T-cell (primary cell): ENCODE results near the gene ZC3H12D. TPM values are rescaled to one million over a fixed set of nuclear protein-coding genes. Genes with fewer than 3 reads are reported as not detected.
A peak's percentile ranks its signal among the peaks of the same experiment; 100 is the strongest.

Experiments used
- ATAC-seq, 4 experiments: fragments of 200-7000 bp in 3 of 4; fragments of 150-1000 bp in 1 of 4; cut with Tn5 transposase; replicated peaks in 1 of 4; 1 replicate in 3 of 4; 2 replicates in 1 of 4; pipeline ENCODE4 v1.10.0; 2021; ENCODE audit warnings: moderate library complexity in 3 of 4, mild to moderate bottlenecking in 2 of 4, moderate number of reproducible peaks in 1 of 4
- CTCF ChIA-PET, 2 donors: fragments of 300-600 bp; sonication (Branson Sonifier 250); formaldehyde crosslinking; loops; one replicate each; lab custom pipeline; 2022; ENCODE audit warnings: antibody characterized with exemption in 2 of 2; lab: Charles Lee
- POLR2A ChIA-PET, 2 donors: fragments of 300-600 bp; sonication (Branson Sonifier 250); formaldehyde crosslinking; loops; one replicate each; lab custom pipeline; 2022; ENCODE audit warnings: antibody characterized with exemption in 2 of 2; lab: Charles Lee
- DNase-seq, 35 experiments: peaks; one replicate each; pipeline versions ENCODE4 v3.0.0 to v3.0.0-alpha.2; 2013 to 2023
- H3K27ac ChIP-seq: one replicate; pipeline ENCODE4 v1.5.1; 2013; ENCODE audit warnings: low read length
- H3K27me3 ChIP-seq, 2 experiments: replicated peaks in 1 of 2; 1 replicate in 1 of 2; 2 replicates in 1 of 2; pipeline versions ENCODE4 v1.6.1 to v1.7.0; 2013; ENCODE audit warnings: low read length in 1 of 2, mixed read lengths in 1 of 2; ENCODE audit not compliant: control insufficient read depth in 2 of 2, insufficient read depth in 2 of 2; ENCODE audit errors: extremely low read depth in 1 of 2
- H3K36me3 ChIP-seq, 2 donors: 1 replicate in 1 of 2; 2 replicates in 1 of 2; pipeline versions ENCODE4 v1.6.1 to v1.7.0; 2013; ENCODE audit warnings: low read length in 1 of 2; ENCODE audit not compliant: control insufficient read depth in 2 of 2, insufficient read depth in 1 of 2; ENCODE audit errors: extremely low read depth in 1 of 2
- H3K4me1 ChIP-seq, 2 experiments: 1 replicate in 1 of 2; 2 replicates in 1 of 2; pipeline versions ENCODE4 v1.6.1 to v1.7.0; 2013; ENCODE audit warnings: low read length in 2 of 2, mixed read lengths in 1 of 2; ENCODE audit not compliant: insufficient read depth in 2 of 2, control insufficient read depth in 1 of 2; ENCODE audit errors: extremely low read depth in 1 of 2
- H3K4me3 ChIP-seq, 2 donors: 1 replicate in 1 of 2; 2 replicates in 1 of 2; pipeline versions ENCODE4 v1.5.1 to v1.7.0; 2013; ENCODE audit warnings: mild to moderate bottlenecking in 2 of 2, low read length in 1 of 2, moderate library complexity in 1 of 2; ENCODE audit not compliant: control insufficient read depth in 1 of 2; ENCODE audit errors: extremely low read depth in 1 of 2
- H3K9me3 ChIP-seq: 2 replicates; pipeline ENCODE4 v1.7.0; 2013
- H3K27ac Mint-ChIP-seq, 2 donors: one replicate each; pipeline ENCODE4 v1.8.0; 2020 to 2021; ENCODE audit warnings: mild to moderate bottlenecking in 2 of 2, mixed read lengths in 2 of 2
- H3K27me3 Mint-ChIP-seq, 2 donors: one replicate each; pipeline ENCODE4 v1.8.0; 2021 to 2022; ENCODE audit warnings: mixed read lengths in 2 of 2
- H3K36me3 Mint-ChIP-seq: one replicate; pipeline ENCODE4 v1.8.0; 2021; ENCODE audit warnings: mixed read lengths
- H3K4me1 Mint-ChIP-seq, 3 donors: one replicate each; pipeline ENCODE4 v1.8.0; 2020 to 2022; ENCODE audit warnings: mixed read lengths in 3 of 3, mild to moderate bottlenecking in 1 of 3
- H3K4me3 Mint-ChIP-seq, 3 donors: one replicate each; pipeline ENCODE4 v1.8.0; 2020 to 2022; ENCODE audit warnings: mild to moderate bottlenecking in 3 of 3, mixed read lengths in 3 of 3, moderate library complexity in 3 of 3
- H3K9me3 Mint-ChIP-seq, 3 donors: one replicate each; pipeline ENCODE4 v1.8.0; 2020 to 2022; ENCODE audit warnings: mixed read lengths in 3 of 3
- WGBS: methylation state at CpG from one replicate; pipeline ENCODE4 v1.1.5; 2013; ENCODE audit warnings: missing lambda C conversion rate; ENCODE audit not compliant: insufficient coverage; 5-methylcytosine and 5-hydroxymethylcytosine counted together
- total RNA-seq, 35 experiments: library from RNA in 6 of 35; stranded (reverse) in 6 of 35; fragments of 120-200 nt in 1 of 35; gene quantifications; one replicate each; pipeline versions ENCODE4 v1.2.1 to v1.2.4 and lab custom pipeline; 2013 to 2026

The ZC3H12D gene
- total RNA-seq, 5 donors from 2014 or later (not counting 1 experiment from before 2014, with no cell fraction given) = 48.2 to 117 (median 107) TPM

GRCh38 chr6:149493761-149494320, 9.0 kb upstream of the ZC3H12D start:
- H3K27me3 Mint-ChIP-seq = no peaks in the 10 kb centered on the region
- H3K27ac Mint-ChIP-seq = peak overlapping the region; percentile 95 to 98
- Histone ChIP-seq H3K36me3 (peaks cover 0 to 2% of the 10 kb centered on the region in 2 donors), H3K4me1 (peaks cover 15 to 44% of the 10 kb centered on the region in 2 experiments), H3K4me3 (no peak overlapping the region), H3K9me3 (no peaks in the 10 kb centered on the region), H3K27ac (peak overlapping the region; percentile 49), H3K27me3 (no peaks in the 10 kb centered on the region)
- ChIA-PET CTCF (interaction anchor here (0.6 to 2.3 kb wide), 3 partner anchors 9 to 41 kb away, joined by 3 to 20 read pairs (median 3); no protein-coding TSS in a partner anchor), POLR2A (interaction anchor here (0.7 to 2.2 kb wide), 3 partner anchors 9 to 25 kb away, joined by 3 to 26 read pairs (median 5); partner anchors contain the start of gene ZC3H12D (in 1 of the 2))
- no peak for DNase-seq
- 75% methylated on average over 4 of the region's 7 CpGs for WGBS
- H3K9me3 Mint-ChIP-seq = no peaks in the 10 kb centered on the region
- peak overlapping the region in 1 of 3 donors; percentile 68 for H3K4me3 Mint-ChIP-seq
- peaks cover 60 to 84% (median 79%) of the 10 kb centered on the region in 3 donors for H3K4me1 Mint-ChIP-seq
- peaks cover 7% of the 10 kb centered on the region for H3K36me3 Mint-ChIP-seq
- ATAC-seq = no peak

- H3K9me3 Mint-ChIP-seq = no peaks in the 10 kb centered on the region
- H3K4me3 Mint-ChIP-seq = peak overlapping the region in 1 of 3 donors; percentile 68
- Histone ChIP-seq H3K4me1 (peaks cover 15 to 44% of the 10 kb centered on the region in 2 experiments), H3K4me3 (no peak overlapping the region), H3K9me3 (no peaks in the 10 kb centered on the region), H3K27me3 (no peaks in the 10 kb centered on the region), H3K36me3 (peaks cover 0 to 2% of the 10 kb centered on the region in 2 donors), H3K27ac (peak overlapping the region; percentile 49)
- 50% methylated on average over 1 of the region's 4 CpGs for WGBS
- no peaks in the 10 kb centered on the region for H3K27me3 Mint-ChIP-seq
- ATAC-seq (peak in 1 of 4 experiments; percentile 10), DNase-seq (peak in 1 of 35 experiments; percentile 31)
- peaks cover 5% of the 10 kb centered on the region for H3K36me3 Mint-ChIP-seq
- CTCF ChIA-PET = no interaction called here
- H3K27ac Mint-ChIP-seq = peak overlapping the region; percentile 95 to 98
- POLR2A ChIA-PET = interaction anchor here (0.5 to 1.1 kb wide), 3 partner anchors 10 to 151 kb away, joined by 3 to 5 read pairs (median 4); no protein-coding TSS in a partner anchor
- peaks cover 57 to 83% (median 78%) of the 10 kb centered on the region in 3 donors for H3K4me1 Mint-ChIP-seq
These were observed 8.1 kb upstream of the ZC3H12D start for GRCh38 chr6:149492798-149493343.

- ChIA-PET CTCF (interaction anchor here in 1 of 2 donors (0.8 to 1.2 kb wide), 3 partner anchors 14 to 210 kb away, joined by 3 to 5 read pairs (median 3); no protein-coding TSS in a partner anchor), POLR2A (interaction anchor here (0.5 to 1.6 kb wide), 5 partner anchors 18 to 28 kb away, joined by 3 to 4 read pairs (median 3); no protein-coding TSS in a partner anchor)
- Mint-ChIP-seq H3K4me3 (no peak overlapping the region), H3K4me1 (peaks cover 38 to 75% (median 67%) of the 10 kb centered on the region in 3 donors), H3K27ac (peak overlapping the region; percentile 64 to 74), H3K27me3 (no peaks in the 10 kb centered on the region), H3K9me3 (no peaks in the 10 kb centered on the region), H3K36me3 (no peaks in the 10 kb centered on the region)
- no peaks in the 10 kb centered on the region for H3K36me3 ChIP-seq
- whole genome bisulfite sequencing = 100% methylated on average over 2 of the region's 4 CpGs
- DNase-seq (no peak), ATAC-seq (no peak)
- no peaks in the 10 kb centered on the region for H3K27me3 ChIP-seq
- no peak overlapping the region for H3K27ac ChIP-seq
- no peak overlapping the region for H3K4me3 ChIP-seq
- H3K9me3 ChIP-seq = no peaks in the 10 kb centered on the region
- peaks cover 9 to 36% of the 10 kb centered on the region in 2 experiments for H3K4me1 ChIP-seq
These were observed 5.2 kb upstream of the ZC3H12D start for GRCh38 chr6:149489967-149490366.

- H3K4me1 ChIP-seq = peaks cover 5 to 34% of the 10 kb centered on the region in 2 experiments
- CTCF ChIA-PET = interaction anchor here in 1 of 2 donors (0.5 to 1.2 kb wide), 3 partner anchors 17 to 25 kb away, joined by 3 to 4 read pairs (median 4); no protein-coding TSS in a partner anchor
These were observed 4.0 kb upstream of the ZC3H12D start for GRCh38 chr6:149488815-149489214.

GRCh38 chr6:149487316-149487715, 2.5 kb upstream of the ZC3H12D start:
- Histone ChIP-seq H3K36me3 (no peaks in the 10 kb centered on the region), H3K27me3 (no peaks in the 10 kb centered on the region), H3K4me3 (no peak overlapping the region), H3K4me1 (peaks cover 7 to 33% of the 10 kb centered on the region in 2 experiments), H3K27ac (no peak overlapping the region), H3K9me3 (no peaks in the 10 kb centered on the region)
- Mint-ChIP-seq H3K4me3 (no peak overlapping the region), H3K9me3 (no peaks in the 10 kb centered on the region), H3K4me1 (peaks cover 38 to 55% (median 48%) of the 10 kb centered on the region in 3 donors), H3K27ac (peak overlapping the region; percentile 55 to 56), H3K27me3 (no peaks in the 10 kb centered on the region), H3K36me3 (peaks cover 11% of the 10 kb centered on the region)
- DNase-seq (no peak), ATAC-seq (no peak)
- POLR2A ChIA-PET = no interaction called here
- CTCF ChIA-PET = interaction anchor here (0.7 to 1.9 kb wide), 4 partner anchors 9 to 30 kb away, joined by 3 to 9 read pairs (median 3); no protein-coding TSS in a partner anchor
- WGBS = 100% methylated on average over 1 of the region's 4 CpGs

More at GRCh38 chr6:149488815-149489214, 4.0 kb upstream of the ZC3H12D start:
- Mint-ChIP-seq H3K27me3 (no peaks in the 10 kb centered on the region), H3K36me3 (peaks cover 5% of the 10 kb centered on the region), H3K9me3 (no peaks in the 10 kb centered on the region), H3K4me1 (peaks cover 36 to 67% (median 59%) of the 10 kb centered on the region in 3 donors), H3K27ac (peak overlapping the region; percentile 56 to 84), H3K4me3 (no peak overlapping the region)
- no CpG with 5 or more reads among the region's 3 CpGs for WGBS
- Histone ChIP-seq H3K4me3 (no peak overlapping the region), H3K9me3 (no peaks in the 10 kb centered on the region), H3K27me3 (no peaks in the 10 kb centered on the region), H3K36me3 (no peaks in the 10 kb centered on the region), H3K27ac (peak overlapping the region; percentile 62)
- ATAC-seq (peak in 2 of 4 experiments; percentile 61 to 65), DNase-seq (peak in 9 of 35 experiments; percentile 37 to 57 (median 50))
- POLR2A ChIA-PET = interaction anchor here in 1 of 2 donors (0.9 to 1.6 kb wide), 2 partner anchors 27 to 29 kb away, joined by 3 read pairs; no protein-coding TSS in a partner anchor
